Measurements from ENCODE around the gene SPATA25.
A peak's percentile ranks its signal among the peaks of the same experiment; 100 is the strongest.
"Not testable (repeated sequence)": the region's sequence is repeated elsewhere in the genome, so short reads cannot be mapped to it uniquely, and the experiment has no call there.

The SPATA25 gene

DNA sequence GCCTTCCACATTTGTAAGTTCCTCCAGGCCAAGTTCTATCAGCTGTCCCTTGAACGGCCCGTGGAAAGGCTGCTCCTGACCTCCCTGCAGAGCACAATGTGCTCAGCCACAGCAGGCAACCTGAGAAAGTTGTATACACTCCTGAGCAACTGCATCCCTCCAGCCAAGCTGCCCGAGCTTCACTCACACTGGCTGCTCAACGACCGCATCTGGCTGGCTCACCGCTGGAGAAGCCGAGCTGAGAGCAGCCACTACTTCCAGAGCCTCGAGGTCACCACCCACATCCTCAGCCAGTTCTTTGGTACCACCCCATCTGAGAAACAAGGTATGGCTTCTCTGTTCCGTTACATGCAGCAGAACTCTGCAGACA lies 4.3 kb downstream of the SPATA25 start:
- no peak for DNase-seq (ENCODE audit: low read depth)
- no peak overlapping the region for H3K4me3 ChIP-seq (ENCODE audit: low read depth, low read length)
- TF ChIP-seq, protein P1, sequence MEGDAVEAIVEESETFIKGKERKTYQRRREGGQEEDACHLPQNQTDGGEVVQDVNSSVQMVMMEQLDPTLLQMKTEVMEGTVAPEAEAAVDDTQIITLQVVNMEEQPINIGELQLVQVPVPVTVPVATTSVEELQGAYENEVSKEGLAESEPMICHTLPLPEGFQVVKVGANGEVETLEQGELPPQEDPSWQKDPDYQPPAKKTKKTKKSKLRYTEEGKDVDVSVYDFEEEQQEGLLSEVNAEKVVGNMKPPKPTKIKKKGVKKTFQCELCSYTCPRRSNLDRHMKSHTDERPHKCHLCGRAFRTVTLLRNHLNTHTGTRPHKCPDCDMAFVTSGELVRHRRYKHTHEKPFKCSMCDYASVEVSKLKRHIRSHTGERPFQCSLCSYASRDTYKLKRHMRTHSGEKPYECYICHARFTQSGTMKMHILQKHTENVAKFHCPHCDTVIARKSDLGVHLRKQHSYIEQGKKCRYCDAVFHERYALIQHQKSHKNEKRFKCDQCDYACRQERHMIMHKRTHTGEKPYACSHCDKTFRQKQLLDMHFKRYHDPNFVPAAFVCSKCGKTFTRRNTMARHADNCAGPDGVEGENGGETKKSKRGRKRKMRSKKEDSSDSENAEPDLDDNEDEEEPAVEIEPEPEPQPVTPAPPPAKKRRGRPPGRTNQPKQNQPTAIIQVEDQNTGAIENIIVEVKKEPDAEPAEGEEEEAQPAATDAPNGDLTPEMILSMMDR (IDR thresholded peaks at IDR 0.05; ENCODE audit: insufficient read depth, low read depth, low read length, missing control alignments): no peak

DNA sequence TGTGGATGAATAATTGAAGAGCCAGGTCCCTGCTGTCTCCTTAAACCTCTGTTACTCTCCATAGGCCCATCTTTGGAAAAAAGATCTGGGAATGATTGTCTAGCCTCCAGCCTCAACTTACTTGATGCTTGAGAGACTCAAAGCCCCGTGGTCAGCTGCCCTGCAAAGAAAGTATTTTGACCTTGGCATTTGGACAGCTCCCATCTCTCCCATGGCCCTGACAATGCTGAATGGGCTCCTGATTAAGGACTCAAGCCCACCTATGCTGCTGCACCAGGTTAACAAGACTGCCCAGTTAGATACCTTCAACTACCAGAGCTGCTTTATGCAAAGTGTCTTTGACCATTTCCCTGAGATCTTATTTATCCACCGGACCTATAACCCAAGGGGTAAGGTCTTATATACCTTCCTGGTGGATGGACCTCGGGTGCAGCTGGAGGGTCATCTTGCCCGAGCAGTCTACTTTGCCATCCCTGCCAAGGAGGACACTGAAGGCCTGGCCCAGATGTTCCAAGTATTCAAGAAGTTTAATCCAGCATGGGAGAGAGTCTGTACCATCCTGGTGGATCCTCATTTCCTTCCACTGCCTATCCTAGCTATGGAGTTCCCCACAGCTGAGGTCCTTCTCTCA lies 4.8 kb downstream of the SPATA25 start:
- no peak overlapping the region for H3K4me3 ChIP-seq (ENCODE audit: low read depth, low read length)
- TF ChIP-seq, protein P1 (IDR thresholded peaks at IDR 0.05; ENCODE audit: insufficient read depth, low read depth, low read length, missing control alignments): no peak

DNA sequence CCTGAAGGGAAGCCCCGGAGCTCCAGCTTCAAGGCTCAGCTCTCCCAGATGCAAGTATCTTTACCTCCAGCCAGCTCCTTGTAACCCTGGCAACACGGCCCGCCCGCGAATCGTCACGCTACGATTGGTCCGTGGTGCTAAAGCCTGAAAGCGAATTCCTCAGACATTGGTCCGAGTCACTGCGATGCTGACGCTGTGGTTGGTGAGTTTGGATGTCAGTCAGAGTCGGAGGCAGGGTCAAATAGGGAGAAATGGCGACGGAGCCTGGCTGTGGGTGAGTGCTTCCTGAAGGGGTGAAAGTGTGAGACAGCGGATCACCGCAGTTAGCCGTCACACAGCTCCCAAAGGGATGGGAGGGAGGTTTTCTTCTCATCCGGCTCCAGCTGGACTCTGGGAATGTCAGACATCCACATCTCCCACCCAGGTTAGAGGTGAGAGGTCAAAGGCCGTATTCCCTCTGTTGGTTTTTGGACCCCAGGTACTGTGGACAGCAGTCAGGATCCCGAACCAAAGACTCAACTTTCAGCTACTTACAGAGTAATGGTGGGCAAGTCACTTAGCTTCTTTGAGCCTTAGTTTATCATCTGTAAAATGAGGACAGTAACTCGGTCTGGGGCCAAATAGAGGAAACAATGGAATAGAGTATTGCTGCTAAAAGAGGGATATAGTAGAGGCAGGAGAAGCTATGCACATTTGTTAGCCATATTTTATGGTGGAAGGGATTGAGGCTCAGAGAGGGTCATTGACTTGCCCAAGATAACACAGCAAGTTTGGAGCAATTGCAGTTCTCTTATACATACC lies 6.2 kb downstream of the SPATA25 start, which contains the start of gene ZSWIM1:
Gene ZSWIM1, plus strand, starts transcription at position 240 of the 801 bp plus-strand sequence. CDS start 1,366 bp downstream, outside the sequence.
- DNase-seq (ENCODE audit: low read depth): peak; percentile 99
- TF ChIP-seq, protein P1 (IDR thresholded peaks at IDR 0.05; ENCODE audit: insufficient read depth, low read depth, low read length, missing control alignments): no peak
- H3K4me3 ChIP-seq (ENCODE audit: low read depth, low read length): peak within 1 kb of the TSS; percentile 78

More for the DNA sequence above, 4.8 kb downstream of the SPATA25 start:
- no peak for DNase-seq (ENCODE audit: low read depth)

DNA sequence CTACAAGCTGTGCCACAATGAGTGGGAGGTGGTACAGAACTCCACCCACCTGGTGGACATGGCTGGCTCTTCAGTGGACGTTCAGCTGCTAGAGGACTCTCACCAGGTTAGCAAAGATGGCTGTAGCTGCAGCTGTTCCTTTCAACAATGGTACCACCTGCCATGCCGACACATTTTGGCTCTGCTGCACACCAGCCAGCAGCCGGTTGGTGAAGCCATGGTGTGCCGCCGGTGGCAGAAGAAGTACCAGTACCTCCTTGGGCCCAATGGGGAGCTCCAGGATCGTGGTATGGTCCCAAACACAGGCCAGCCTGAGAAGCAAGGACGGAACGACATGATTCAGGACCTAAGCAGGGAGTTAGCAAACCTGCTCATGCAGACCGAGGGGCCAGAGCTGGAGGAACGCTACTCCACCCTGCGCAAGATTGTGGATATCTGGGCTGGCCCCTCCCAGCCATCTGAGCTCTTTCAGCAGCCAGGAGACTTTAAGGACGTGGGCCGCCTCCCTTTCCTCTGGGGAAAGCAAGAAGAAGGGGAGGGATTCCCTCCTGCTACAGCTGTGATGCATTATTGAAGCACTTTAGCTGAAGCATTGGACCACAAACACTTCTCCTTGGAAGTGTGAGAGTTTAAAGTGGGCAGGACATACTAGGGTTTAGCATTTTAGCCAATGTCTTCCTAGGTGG lies 9.2 kb downstream of the SPATA25 start:
- TF ChIP-seq, protein P1 (IDR thresholded peaks at IDR 0.05; ENCODE audit: insufficient read depth, low read depth, low read length, missing control alignments): no peak
- DNase-seq (ENCODE audit: low read depth): no peak
- no peak overlapping the region for H3K4me3 ChIP-seq (ENCODE audit: low read depth, low read length)

DNA sequence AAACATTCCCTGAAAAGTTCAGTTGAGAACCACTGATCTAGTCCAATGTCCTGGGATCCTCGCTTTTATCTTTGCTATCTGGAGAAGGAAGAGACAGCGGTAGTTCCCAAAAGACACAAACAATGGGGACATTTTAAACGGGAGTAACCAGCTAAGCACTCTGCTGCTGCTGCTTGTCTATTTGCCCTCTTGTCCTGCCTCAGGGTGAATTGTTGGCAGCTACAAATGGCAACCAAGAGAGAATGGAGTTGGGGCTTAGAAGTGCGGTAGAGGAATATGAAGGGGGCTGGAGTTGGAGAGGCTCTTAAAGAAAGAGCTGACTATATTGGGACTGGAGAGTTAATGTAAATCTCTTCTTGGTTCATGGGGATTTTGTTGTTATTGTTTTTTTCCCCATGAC lies 12.8 kb downstream of the SPATA25 start:
- DNase-seq (ENCODE audit: low read depth): no peak
- H3K4me3 ChIP-seq (ENCODE audit: low read depth, low read length): no peak overlapping the region
- TF ChIP-seq, protein P1 (IDR thresholded peaks at IDR 0.05; ENCODE audit: insufficient read depth, low read depth, low read length, missing control alignments): no peak

DNA sequence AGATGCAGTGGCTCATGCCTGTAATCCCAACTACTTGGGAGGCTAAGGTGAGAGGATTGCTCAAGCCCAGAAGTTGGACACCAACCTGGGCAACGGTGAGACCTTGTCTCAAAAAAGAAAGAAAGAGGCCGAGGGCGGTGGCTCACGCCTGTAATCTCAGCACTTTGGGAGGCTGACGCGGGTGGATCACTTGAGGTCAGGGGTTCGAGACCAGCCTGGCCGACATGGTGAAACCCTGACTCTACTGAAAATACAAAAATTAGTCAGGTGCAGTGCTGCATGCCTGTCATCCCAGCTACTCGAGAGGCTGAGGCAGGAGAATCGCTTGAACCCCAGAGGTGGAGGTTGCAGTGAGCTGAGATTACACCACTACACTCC lies 13.3 kb downstream of the SPATA25 start:
- not testable (repeated sequence) for H3K4me3 ChIP-seq (ENCODE audit: low read depth, low read length); DNase-seq (ENCODE audit: low read depth)

- TF ChIP-seq, protein P1 (IDR thresholded peaks at IDR 0.05; ENCODE audit: insufficient read depth, low read depth, low read length, missing control alignments): no peak
- no peak overlapping the region for H3K4me3 ChIP-seq (ENCODE audit: low read depth, low read length)
- DNase-seq (ENCODE audit: low read depth): no peak
Measured at GRCh38 chr20:45873409-45874103, 13.9 kb downstream of the SPATA25 start.
